Endothelial cell of umbilical vein (primary cell): ENCODE measurements around the gene HECTD4. TPM values are rescaled to one million over a fixed set of nuclear protein-coding genes. Genes with fewer than 3 reads are reported as not detected.

Experiments used
- BruUV-seq: library from RNA; stranded (reverse); fragments of 400-500 nt; replicated peaks from 2 replicates; lab custom pipeline; 2021; lab: Mats Ljungman, UMichigan
- CTCF ChIA-PET: fragments of 300-600, 350-600 bp; sonication (Branson Sonifier 250); formaldehyde crosslinking; loops from one replicate; lab custom pipeline; 2021; ENCODE audit warnings: antibody characterized with exemption, inconsistent platforms; lab: Charles Lee
- POLR2A ChIA-PET: fragments of 300-600, 350-600 bp; sonication (Branson Sonifier 250); formaldehyde crosslinking; loops from one replicate; lab custom pipeline; 2021; ENCODE audit warnings: antibody characterized with exemption, inconsistent platforms; lab: Charles Lee
- DNase-seq: peaks from one replicate; pipeline ENCODE4 v3.0.0-alpha.2; 2011; ENCODE audit warnings: low read depth, low spot score
- FAIRE-seq: peaks from 2 replicates; lab custom pipeline; 2011; peaks lifted over from hg19 to GRCh38; lab: Jason Lieb, UNC
- H2AFZ ChIP-seq: 2 replicates; pipeline ENCODE4 v1.6.0; 2012; ENCODE audit warnings: low read depth, low read length, control low read depth, inconsistent platforms
- H3K27ac ChIP-seq: 2 replicates; pipeline ENCODE4 v1.5.1; 2011; ENCODE audit warnings: low read depth, mild to moderate bottlenecking, control low read depth, low read length, moderate library complexity; ENCODE audit not compliant: insufficient read depth
- H3K27me3 ChIP-seq, 2 experiments: 2 replicates each; pipeline versions ENCODE4 v1.6.0 to v1.6.1; 2011; ENCODE audit warnings: low read length in 2 of 2, mixed read lengths in 1 of 2; ENCODE audit not compliant: control insufficient read depth in 2 of 2, insufficient read depth in 2 of 2
- H3K36me3 ChIP-seq, 2 experiments: 2 replicates in 1 of 2; 3 replicates in 1 of 2; pipeline ENCODE4 v1.5.1; 2011; ENCODE audit warnings: low read length in 2 of 2, mild to moderate bottlenecking in 1 of 2, moderate library complexity in 1 of 2; ENCODE audit not compliant: control insufficient read depth in 2 of 2, insufficient read depth in 2 of 2; ENCODE audit errors: extremely low read depth in 1 of 2
- H3K4me1 ChIP-seq: 3 replicates; pipeline ENCODE4 v1.5.1; 2011; ENCODE audit warnings: mild to moderate bottlenecking, low read length; ENCODE audit not compliant: control insufficient read depth, insufficient read depth; ENCODE audit errors: extremely low read depth
- H3K4me2 ChIP-seq: 2 replicates; pipeline ENCODE4 v1.6.1; 2011; ENCODE audit warnings: low read length, control low read depth, mixed read lengths; ENCODE audit not compliant: insufficient read depth
- H3K4me3 ChIP-seq, 3 experiments: fragments of 200-600 bp in 1 of 3; sonication (generic), shearing (Covaris generic) in 1 of 3; replicated peaks in 1 of 3; 2 replicates each; pipeline ENCODE4 v1.5.1; 2011 to 2016; ENCODE audit warnings: control low read depth in 3 of 3, low read length in 3 of 3, mild to moderate bottlenecking in 2 of 3, inconsistent platforms in 1 of 3, low read depth in 1 of 3, moderate library complexity in 1 of 3; ENCODE audit not compliant: insufficient read depth in 1 of 3
- H3K79me2 ChIP-seq: 2 replicates; pipeline ENCODE4 v1.6.0; 2012; ENCODE audit warnings: low read length, inconsistent platforms; ENCODE audit not compliant: control insufficient read depth, insufficient read depth
- H3K9ac ChIP-seq: replicated peaks from 2 replicates; pipeline ENCODE3; 2011; ENCODE audit warnings: low read length, control low read depth; ENCODE audit not compliant: insufficient read depth; ENCODE audit errors: extremely low read depth
- H3K9me1 ChIP-seq: replicated peaks from 3 replicates; pipeline ENCODE4 v1.6.0; 2011; ENCODE audit warnings: mild to moderate bottlenecking, low read length; ENCODE audit not compliant: control insufficient read depth, insufficient read depth; ENCODE audit errors: extremely low read depth
- H3K9me3 ChIP-seq: replicated peaks from 2 replicates; pipeline ENCODE4 v1.5.1; 2012; ENCODE audit warnings: low read length, inconsistent platforms; ENCODE audit not compliant: control insufficient read depth, insufficient read depth
- H4K20me1 ChIP-seq: replicated peaks from 2 replicates; pipeline ENCODE3; 2011; ENCODE audit warnings: mild to moderate bottlenecking, low read length; ENCODE audit not compliant: control insufficient read depth, insufficient read depth; ENCODE audit errors: extremely low read depth
- EZH2 ChIP-seq: IDR thresholded peaks from 2 replicates; pipeline ENCODE4 v1.6.1; 2012; ENCODE audit warnings: borderline replicate concordance, low read depth, mild to moderate bottlenecking, moderate library complexity, low read length, inconsistent platforms; ENCODE audit not compliant: severe bottlenecking
- FOS ChIP-seq: IDR thresholded peaks from 2 replicates; pipeline ENCODE4 v1.6.1; 2011; ENCODE audit warnings: mild to moderate bottlenecking, low read length, moderate library complexity, borderline replicate concordance; ENCODE audit not compliant: insufficient read depth
- GATA2 ChIP-seq: IDR thresholded peaks from 2 replicates; pipeline ENCODE4 v1.7.0; 2011; ENCODE audit warnings: low read depth, mild to moderate bottlenecking, moderate library complexity, mixed read lengths, low read length; ENCODE audit not compliant: insufficient read length, insufficient read depth
- JUN ChIP-seq: IDR thresholded peaks from 2 replicates; pipeline ENCODE4 v1.6.1; 2011; ENCODE audit warnings: borderline replicate concordance, low read depth; ENCODE audit not compliant: insufficient read length, insufficient read depth
- MYC ChIP-seq: IDR thresholded peaks from one replicate; pipeline ENCODE4 v1.6.1; 2011; ENCODE audit warnings: mild to moderate bottlenecking, low read depth, low read length
- POLR2A ChIP-seq: IDR thresholded peaks from 2 replicates; pipeline ENCODE4 v1.6.1; 2012; ENCODE audit warnings: low read depth, mild to moderate bottlenecking, control low read depth, low read length
- POLR2AphosphoS5 ChIP-seq: IDR thresholded peaks from 2 replicates; pipeline ENCODE4 v1.6.1; 2012; ENCODE audit warnings: low read depth, mild to moderate bottlenecking, control low read depth, low read length, moderate library complexity; ENCODE audit not compliant: insufficient read depth
- dilution Hi-C: fragments of 300-500 bp; cut with MboI; formaldehyde crosslinking; loops from one replicate; pipeline ENCODE4 v1.15.0; 2019; ENCODE audit warnings: low sequenced_read_pairs; ENCODE audit not compliant: extremely low pct_ligation_motif_present
- intact Hi-C: fragments of 100-400 bp; cut with micrococcal nuclease; formaldehyde crosslinking; loops from one replicate; pipeline ENCODE4 v1.10.0; 2022
- polyA plus RNA-seq, 4 experiments: library from polyadenylated mRNA; depleted of rRNA in 3 of 4; stranded (reverse) in 3 of 4; unstranded in 1 of 4; fragments of >200 nt; gene quantifications; 2 replicates each; pipeline versions ENCODE4 v1.2.1 to v1.2.3, GENCODE V29; 2011 to 2012; ENCODE audit warnings: missing spikeins in 1 of 4
- total RNA-seq: library from RNA; stranded (reverse); gene quantifications from 2 replicates; pipeline ENCODE4 v1.2.3, GENCODE V29; 2021
- TF ChIP-seq, protein P1 (sequence below), 2 donors: IDR thresholded peaks; 1 replicate in 1 of 2; 2 replicates in 1 of 2; pipeline ENCODE4 v1.5.1; 2011; ENCODE audit warnings: low read length in 2 of 2, mild to moderate bottlenecking in 2 of 2, moderate library complexity in 2 of 2, control low read depth in 1 of 2, inconsistent platforms in 1 of 2, low read depth in 1 of 2; ENCODE audit not compliant: insufficient read depth in 1 of 2; ENCODE audit errors: extremely low read depth in 1 of 2
- TF ChIP-seq, protein P2 (sequence below): IDR thresholded peaks from 2 replicates; pipeline ENCODE4 v1.6.1; 2011; ENCODE audit not compliant: insufficient read depth, insufficient read length

HECTD4 gene
- total and polyA plus RNA-seq, 2 donors (not counting 3 experiments of a cell fraction or from before 2014, with no cell fraction given), result 9.7 to 47.7 TPM

DNA sequence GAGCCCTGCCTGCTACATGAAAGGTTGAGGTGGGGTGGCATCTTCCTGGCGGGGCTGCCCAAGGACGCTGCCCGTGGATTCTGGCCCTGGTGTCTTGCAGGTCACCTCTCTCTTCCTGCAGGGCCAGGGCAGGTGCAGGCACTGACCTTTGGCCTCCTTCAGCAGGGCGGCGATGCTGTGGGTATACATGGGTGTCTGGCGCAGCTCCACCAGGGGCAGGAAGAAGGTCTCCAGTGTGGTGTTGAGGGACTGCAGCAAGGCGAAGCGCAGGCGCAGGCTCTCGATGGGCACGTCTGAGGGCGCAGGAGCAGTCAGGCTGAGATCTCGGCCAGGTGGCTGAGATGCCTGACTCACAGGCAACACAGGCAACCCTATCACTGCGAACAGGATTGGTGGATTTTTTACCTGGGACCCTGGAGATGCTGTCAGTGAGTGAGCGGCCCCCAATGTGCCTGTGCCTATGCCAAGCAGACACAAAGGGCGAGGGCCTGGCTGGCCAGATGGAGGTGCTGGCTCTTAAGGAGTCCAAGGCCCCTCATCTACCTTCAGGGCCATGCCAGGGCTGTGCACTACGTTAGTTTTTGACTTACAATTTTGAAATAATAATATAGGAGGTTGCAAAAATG lies 211.1 kb downstream of the HECTD4 start:
- Histone ChIP-seq H3K4me3 (no peak overlapping the region), H3K9me1 (no peaks in the 10 kb centered on the region), H3K4me2 (no peak overlapping the region), H3K9me3 (no peaks in the 10 kb centered on the region), H3K4me1 (no peaks in the 10 kb centered on the region), H3K36me3 (peaks cover 2 to 19% of the 10 kb centered on the region in 2 experiments), H2AFZ (no peak overlapping the region), H3K27ac (no peak overlapping the region), H3K79me2 (no peaks in the 10 kb centered on the region), H3K27me3 (no peaks in the 10 kb centered on the region), H3K9ac (no peak overlapping the region), H4K20me1 (no peaks in the 10 kb centered on the region)
- no peak for FAIRE-seq
- POLR2A ChIA-PET, result no interaction called here
- intact Hi-C loops (loop anchor here (10.0 kb wide), 1 partner anchor 226 kb away; no protein-coding TSS in a partner anchor), dilution Hi-C loops (no loop called here)
- CTCF ChIA-PET, result no interaction called here
- no peak for TF ChIP-seq FOS
- TF ChIP-seq JUN, result no peak
- TF ChIP-seq GATA2, result no peak
- TF ChIP-seq EZH2, result no peak
- TF ChIP-seq, protein P1, sequence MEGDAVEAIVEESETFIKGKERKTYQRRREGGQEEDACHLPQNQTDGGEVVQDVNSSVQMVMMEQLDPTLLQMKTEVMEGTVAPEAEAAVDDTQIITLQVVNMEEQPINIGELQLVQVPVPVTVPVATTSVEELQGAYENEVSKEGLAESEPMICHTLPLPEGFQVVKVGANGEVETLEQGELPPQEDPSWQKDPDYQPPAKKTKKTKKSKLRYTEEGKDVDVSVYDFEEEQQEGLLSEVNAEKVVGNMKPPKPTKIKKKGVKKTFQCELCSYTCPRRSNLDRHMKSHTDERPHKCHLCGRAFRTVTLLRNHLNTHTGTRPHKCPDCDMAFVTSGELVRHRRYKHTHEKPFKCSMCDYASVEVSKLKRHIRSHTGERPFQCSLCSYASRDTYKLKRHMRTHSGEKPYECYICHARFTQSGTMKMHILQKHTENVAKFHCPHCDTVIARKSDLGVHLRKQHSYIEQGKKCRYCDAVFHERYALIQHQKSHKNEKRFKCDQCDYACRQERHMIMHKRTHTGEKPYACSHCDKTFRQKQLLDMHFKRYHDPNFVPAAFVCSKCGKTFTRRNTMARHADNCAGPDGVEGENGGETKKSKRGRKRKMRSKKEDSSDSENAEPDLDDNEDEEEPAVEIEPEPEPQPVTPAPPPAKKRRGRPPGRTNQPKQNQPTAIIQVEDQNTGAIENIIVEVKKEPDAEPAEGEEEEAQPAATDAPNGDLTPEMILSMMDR (IDR thresholded peaks at IDR 0.05; ENCODE audit: extremely low read depth in 1 of 2, insufficient read depth in 1 of 2, low read depth in 1 of 2, low read length in 2 of 2), result no peak
- no peak for TF ChIP-seq MYC
- no peak for TF ChIP-seq POLR2A
- TF ChIP-seq POLR2AphosphoS5, result no peak
- TF ChIP-seq, protein P2, sequence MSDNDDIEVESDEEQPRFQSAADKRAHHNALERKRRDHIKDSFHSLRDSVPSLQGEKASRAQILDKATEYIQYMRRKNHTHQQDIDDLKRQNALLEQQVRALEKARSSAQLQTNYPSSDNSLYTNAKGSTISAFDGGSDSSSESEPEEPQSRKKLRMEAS, result no peak
- BruUV-seq, result no TSS peak
- DNase-seq, result no peak
